DMS53 treated with DMSO at 0.1 percent for 48 hours (cell line): ENCODE results near the gene CYS1.

Source experiments
- DNase-seq: peaks from one replicate; lab custom pipeline; 2025; ENCODE audit not compliant: unreplicated experiment; lab: John Stamatoyannopoulos, UW

Gene CYS1

GRCh38 chr2:10073706-10074105 is 6.5 kb downstream of the CYS1 start:
- no peak for DNase-seq

- peak; percentile 83 for DNase-seq
Measured at GRCh38 chr2:10072656-10073480, 7.3 kb downstream of the CYS1 start.

GRCh38 chr2:10071595-10071994 is 8.6 kb downstream of the CYS1 start:
- no peak for DNase-seq

- no peak for DNase-seq
Measured at GRCh38 chr2:10071176-10071575, 9.0 kb downstream of the CYS1 start.

- no peak for DNase-seq
Measured at GRCh38 chr2:10067881-10068280, 12.3 kb downstream of the CYS1 start.

GRCh38 chr2:10067330-10067729 is 12.9 kb downstream of the CYS1 start:
- DNase-seq = no peak

- DNase-seq = no peak
Measured at GRCh38 chr2:10065773-10066055, 14.5 kb downstream of the CYS1 start.

- no peak for DNase-seq
Measured at GRCh38 chr2:10064932-10065772, 15.1 kb downstream of the CYS1 start.

GRCh38 chr2:10063566-10063965 is 16.6 kb downstream of the CYS1 start:
- DNase-seq = no peak

GRCh38 chr2:10062931-10063365 is 17.3 kb downstream of the CYS1 start:
- no peak for DNase-seq

- DNase-seq = no peak
Measured at GRCh38 chr2:10061221-10061925, 18.8 kb downstream of the CYS1 start.

GRCh38 chr2:10059552-10060335 is 20.5 kb downstream of the CYS1 start:
- DNase-seq = no peak

- no peak for DNase-seq
Measured at GRCh38 chr2:10059016-10059351, 21.2 kb downstream of the CYS1 start.

GRCh38 chr2:10058251-10059015 is 21.8 kb downstream of the CYS1 start:
- DNase-seq = no peak

GRCh38 chr2:10057231-10058107 is 22.7 kb downstream of the CYS1 start:
- peak; percentile 63 for DNase-seq

- no peak for DNase-seq
Measured at GRCh38 chr2:10056439-10056838, 23.8 kb downstream of the CYS1 start.

GRCh38 chr2:10054976-10055375 is 25.2 kb downstream of the CYS1 start:
- DNase-seq = no peak

GRCh38 chr2:10054424-10054823 is 25.8 kb downstream of the CYS1 start:
- no peak for DNase-seq

- DNase-seq = no peak
Measured at GRCh38 chr2:10053351-10053750, 26.9 kb downstream of the CYS1 start.
